Aorta (tissue), 5 donors: ENCODE measurements around the gene ASTN2. TPM values are rescaled to one million over a fixed set of nuclear protein-coding genes. Genes with fewer than 3 reads are reported as not detected.

Experiments
- ATAC-seq: fragments of 200-7000 bp; cut with Tn5 transposase; one replicate; pipeline ENCODE4 v1.9.1; 2022; ENCODE audit warnings: moderate library complexity; ENCODE audit not compliant: low FRiP score
- DNase-seq, 2 donors: peaks; one replicate each; pipeline ENCODE4 v3.0.0-alpha.2; 2020
- H3K27ac ChIP-seq, 2 donors: one replicate each; pipeline ENCODE4 v1.5.1; 2013; ENCODE audit warnings: low read length in 2 of 2, mild to moderate bottlenecking in 2 of 2, moderate library complexity in 2 of 2, control low read depth in 1 of 2, inconsistent platforms in 1 of 2, low read depth in 1 of 2
- H3K27me3 ChIP-seq, 2 donors: one replicate each; pipeline ENCODE4 v1.6.1; 2013; ENCODE audit warnings: control low read depth in 1 of 2, low read length in 1 of 2, mild to moderate bottlenecking in 1 of 2, moderate library complexity in 1 of 2; ENCODE audit not compliant: insufficient read depth in 2 of 2, control insufficient read depth in 1 of 2
- H3K36me3 ChIP-seq, 2 donors: one replicate each; pipeline ENCODE4 v1.6.1; 2013; ENCODE audit warnings: control low read depth in 1 of 2, low read length in 1 of 2, mild to moderate bottlenecking in 1 of 2; ENCODE audit not compliant: insufficient read depth in 2 of 2, control insufficient read depth in 1 of 2
- H3K4me1 ChIP-seq, 2 donors: one replicate each; pipeline ENCODE4 v1.6.1; 2013; ENCODE audit warnings: low read length in 2 of 2, control low read depth in 1 of 2, mild to moderate bottlenecking in 1 of 2, moderate library complexity in 1 of 2; ENCODE audit not compliant: insufficient read depth in 2 of 2, control insufficient read depth in 1 of 2
- H3K4me3 ChIP-seq, 2 donors: one replicate each; pipeline ENCODE4 v1.5.1; 2013; ENCODE audit warnings: low read length in 2 of 2, control low read depth in 1 of 2, mild to moderate bottlenecking in 1 of 2
- H3K9me3 ChIP-seq: one replicate; pipeline ENCODE4 v1.6.1; 2013; ENCODE audit warnings: mild to moderate bottlenecking, low read length; ENCODE audit not compliant: control insufficient read depth
- WGBS, 2 donors: extraction: QIAGEN DNeasy Blood & Tissue Kit; methylation state at CpG; one replicate each; pipeline ENCODE4 v1.1.7; 2013; 5-methylcytosine and 5-hydroxymethylcytosine counted together
- intact Hi-C, 2 donors: fragments of 100-400 bp; cut with DNase I; formaldehyde crosslinking; loops; one replicate each; pipeline versions ENCODE4 v1.14.2 to v1.15.0; 2022
- polyA plus RNA-seq, 2 donors: library from polyadenylated mRNA; stranded (reverse); fragments of 200-250 nt; gene quantifications; one replicate each; pipeline ENCODE4 v1.2.3, GENCODE V29; 2013
- total RNA-seq, 2 donors: library from RNA; stranded (reverse); fragmentation: NEBNext Ultra II Directional; extraction: Animal tissue kit (Norgen Biotek cat#: 25700); gene quantifications; one replicate each; pipeline ENCODE4 v1.2.1, GENCODE V29; 2021
- donor health status: healthy with polysubstance abuse.
- donor health status: Bipolar disorder and iron deficiency.
- donor health status: DM: no; HTN: no; CAD: no.
- donor health status: DM: no; HTN: no; CAD: no.
- donor health status: DM: yes; HTN: yes; CAD: no.

ASTN2 gene
- total and polyA plus RNA-seq, 4 donors, result 1.0 to 7.5 (median 4.4) TPM

GRCh38 chr9:116806075-116806474 is 608.8 kb downstream of the ASTN2 start:
- intact Hi-C loops, result no loop called here
- Histone ChIP-seq H3K9me3 (no peaks in the 10 kb centered on the region), H3K4me3 (no peak overlapping the region), H3K4me1 (no peaks in the 10 kb centered on the region), H3K36me3 (no peaks in the 10 kb centered on the region), H3K27me3 (no peaks in the 10 kb centered on the region), H3K27ac (no peak overlapping the region)
- ATAC-seq (no peak), DNase-seq (no peak)
- 2 to 8% methylated on average over 1 of the region's 1 CpG for WGBS, 2 donors

GRCh38 chr9:116800885-116801284 is 614.0 kb downstream of the ASTN2 start:
- WGBS, 2 donors, result 4 to 7% methylated on average over 1 of the region's 1 CpG
- ATAC-seq (no peak), DNase-seq (no peak)
- H3K9me3 ChIP-seq, result no peaks in the 10 kb centered on the region
- H3K36me3 ChIP-seq, result no peaks in the 10 kb centered on the region
- no peak overlapping the region for H3K4me3 ChIP-seq
- no peaks in the 10 kb centered on the region for H3K4me1 ChIP-seq
- intact Hi-C loops, result no loop called here
- H3K27me3 ChIP-seq, result no peaks in the 10 kb centered on the region
- H3K27ac ChIP-seq, result no peak overlapping the region

GRCh38 chr9:116800074-116800473 is 614.8 kb downstream of the ASTN2 start:
- Histone ChIP-seq H3K27me3 (no peaks in the 10 kb centered on the region), H3K36me3 (no peaks in the 10 kb centered on the region), H3K4me3 (no peak overlapping the region), H3K9me3 (no peaks in the 10 kb centered on the region), H3K4me1 (no peaks in the 10 kb centered on the region), H3K27ac (no peak overlapping the region)
- no peak for DNase-seq
- WGBS, 2 donors, result 72 to 73% methylated on average over 4 of the region's 4 CpGs
- intact Hi-C loops, result no loop called here
- no peak for ATAC-seq

GRCh38 chr9:116798521-116798920 is 616.3 kb downstream of the ASTN2 start:
- no peaks in the 10 kb centered on the region for H3K27me3 ChIP-seq
- no peak overlapping the region for H3K27ac ChIP-seq
- H3K4me3 ChIP-seq, result no peak overlapping the region
- intact Hi-C loops, result no loop called here
- ATAC-seq, result no peak
- no peaks in the 10 kb centered on the region for H3K9me3 ChIP-seq
- WGBS, 2 donors, result 66 to 84% methylated on average over 2 of the region's 2 CpGs
- no peaks in the 10 kb centered on the region for H3K4me1 ChIP-seq
- H3K36me3 ChIP-seq, result no peaks in the 10 kb centered on the region
- no peak for DNase-seq

GRCh38 chr9:116797276-116797675 is 617.6 kb downstream of the ASTN2 start:
- intact Hi-C loops, result no loop called here

GRCh38 chr9:116796669-116797068 is 618.2 kb downstream of the ASTN2 start:
- Histone ChIP-seq H3K4me1 (no peaks in the 10 kb centered on the region), H3K4me3 (no peak overlapping the region), H3K27ac (no peak overlapping the region), H3K9me3 (no peaks in the 10 kb centered on the region), H3K27me3 (no peaks in the 10 kb centered on the region), H3K36me3 (no peaks in the 10 kb centered on the region)
- intact Hi-C loops, result no loop called here
- WGBS, 2 donors, result 44 to 57% methylated on average over 1 of the region's 1 CpG
- ATAC-seq, result no peak
- no peak for DNase-seq

More at GRCh38 chr9:116797276-116797675, 617.6 kb downstream of the ASTN2 start:
- no peak overlapping the region for H3K4me3 ChIP-seq
- no peaks in the 10 kb centered on the region for H3K9me3 ChIP-seq
- no peak for DNase-seq
- no peaks in the 10 kb centered on the region for H3K4me1 ChIP-seq
- no peaks in the 10 kb centered on the region for H3K36me3 ChIP-seq
- no peak for ATAC-seq
- H3K27ac ChIP-seq, result no peak overlapping the region
- H3K27me3 ChIP-seq, result no peaks in the 10 kb centered on the region

- Histone ChIP-seq H3K36me3 (no peaks in the 10 kb centered on the region), H3K4me1 (no peaks in the 10 kb centered on the region), H3K27me3 (no peaks in the 10 kb centered on the region), H3K4me3 (no peak overlapping the region), H3K9me3 (no peaks in the 10 kb centered on the region), H3K27ac (no peak overlapping the region)
- intact Hi-C loops, result no loop called here
- no peak for ATAC-seq
- no peak for DNase-seq
- WGBS, 2 donors, result 25 to 42% methylated on average over 2 of the region's 2 CpGs
These were observed 619.0 kb downstream of the ASTN2 start for GRCh38 chr9:116795821-116796220.

- Histone ChIP-seq H3K27ac (no peak overlapping the region), H3K9me3 (no peaks in the 10 kb centered on the region), H3K4me3 (no peak overlapping the region), H3K36me3 (no peaks in the 10 kb centered on the region), H3K27me3 (no peaks in the 10 kb centered on the region), H3K4me1 (no peaks in the 10 kb centered on the region)
- 59 to 71% methylated on average over 6 of the region's 6 CpGs for WGBS, 2 donors
- intact Hi-C loops, result no loop called here
- ATAC-seq (no peak), DNase-seq (no peak)
These were observed 622.6 kb downstream of the ASTN2 start for GRCh38 chr9:116792271-116792670.

GRCh38 chr9:116791326-116791725 is 623.5 kb downstream of the ASTN2 start:
- intact Hi-C loops, result no loop called here
- Histone ChIP-seq H3K27ac (no peak overlapping the region), H3K4me1 (no peaks in the 10 kb centered on the region), H3K27me3 (no peaks in the 10 kb centered on the region), H3K9me3 (no peaks in the 10 kb centered on the region), H3K4me3 (no peak overlapping the region), H3K36me3 (no peaks in the 10 kb centered on the region)
- ATAC-seq (no peak), DNase-seq (no peak)
- 37 to 52% methylated on average over 1 of the region's 1 CpG for WGBS, 2 donors
